Superior temporal gyrus (tissue), 1 donor: ENCODE data around the gene VWA2.
"Not testable (repeated sequence)": the region's sequence is repeated elsewhere in the genome, so short reads cannot be mapped to it uniquely, and the experiment has no call there.

Experiments
- DNase-seq: peaks from one replicate; pipeline ENCODE4 v3.0.0-alpha.2; 2016; ENCODE audit errors: extremely low spot score

Gene VWA2

DNA sequence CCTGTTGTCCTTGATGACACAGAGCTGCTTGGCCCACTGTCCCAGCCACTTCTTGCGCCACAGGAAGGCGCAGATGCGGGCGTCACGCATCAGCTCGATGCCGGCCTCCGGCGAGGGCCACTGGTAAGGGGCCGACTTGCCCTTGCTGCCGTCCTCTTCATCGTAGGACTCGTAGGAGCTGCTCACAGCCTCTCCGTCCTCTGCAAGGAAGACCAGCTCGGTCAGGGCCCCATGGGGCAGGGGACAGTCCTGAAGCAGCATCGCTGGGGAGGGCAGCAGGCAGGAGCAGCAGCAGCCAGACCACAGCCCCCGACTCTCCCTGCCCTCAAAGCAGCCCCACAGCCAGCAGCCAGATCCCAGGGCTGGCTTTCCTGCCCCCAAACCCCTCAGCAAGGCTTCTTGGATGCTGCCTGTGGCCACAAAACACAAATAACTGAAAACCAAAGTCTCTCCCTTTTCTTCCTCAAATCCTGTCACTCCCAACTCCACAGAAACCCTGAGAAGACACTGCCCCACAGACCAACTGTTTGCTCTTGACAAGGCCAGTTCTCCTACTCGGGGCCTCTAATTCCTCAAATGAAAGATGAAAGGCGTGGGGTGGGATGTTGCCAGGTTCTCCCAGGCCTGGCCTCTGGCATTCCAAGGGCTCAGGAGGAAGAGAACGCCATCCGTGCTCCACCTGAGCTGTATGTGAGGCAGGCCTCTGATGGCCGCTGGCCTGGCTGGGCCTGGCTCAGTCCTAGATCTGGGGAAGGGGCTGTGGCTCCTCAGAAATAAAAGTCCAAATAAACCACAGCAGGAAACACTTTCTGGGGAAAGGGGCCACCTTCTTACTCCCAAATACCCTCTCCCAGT lies 76.7 kb downstream of the VWA2 start:
- DNase-seq, result no peak

- DNase-seq, result no peak
Observed at GRCh38 chr10:114316744-114317143, 77.7 kb downstream of the VWA2 start.

- no peak for DNase-seq
Observed at GRCh38 chr10:114319406-114320248, 80.6 kb downstream of the VWA2 start.

- no peak for DNase-seq
Observed at GRCh38 chr10:114320249-114321116, 81.4 kb downstream of the VWA2 start.

DNA sequence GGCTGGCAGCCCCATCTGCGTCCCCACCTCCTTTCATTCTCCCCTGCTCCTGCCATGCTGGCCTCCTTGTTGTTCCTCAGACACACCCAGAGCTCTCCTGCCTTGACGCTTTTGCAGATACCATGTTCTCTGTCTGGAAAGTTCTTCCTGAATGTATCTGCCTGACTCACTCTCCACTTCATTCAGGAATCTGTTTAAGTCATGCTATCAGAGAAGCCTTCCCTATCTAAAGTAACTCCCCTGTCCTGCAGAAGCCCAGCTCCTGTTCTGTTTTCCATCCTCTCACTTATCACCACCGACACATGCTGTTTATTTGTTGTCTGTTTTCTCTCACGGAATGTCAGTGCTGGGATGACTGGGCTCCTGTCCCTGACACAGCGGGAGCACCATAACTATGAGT lies 83.3 kb downstream of the VWA2 start:
- DNase-seq, result no peak

DNA sequence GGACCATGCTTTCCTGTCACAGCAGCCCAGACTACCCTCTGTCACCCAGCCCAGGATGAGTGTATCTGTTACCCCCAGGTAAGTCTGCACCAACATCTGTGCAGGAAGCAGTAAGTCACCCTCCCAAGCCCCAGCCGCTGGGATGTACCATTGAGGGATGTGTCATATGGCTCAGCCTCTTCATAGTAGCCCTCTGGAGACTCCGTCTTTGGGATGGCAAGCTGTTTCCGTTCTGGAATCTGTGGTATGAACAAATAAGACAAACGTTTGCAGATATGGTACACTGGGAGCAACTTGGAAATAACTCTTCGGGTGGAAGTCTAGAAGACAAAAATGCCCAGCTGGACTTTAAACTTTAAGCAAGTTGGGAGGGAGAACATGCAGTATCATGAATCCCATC lies 84.0 kb downstream of the VWA2 start:
- DNase-seq, result no peak

DNA sequence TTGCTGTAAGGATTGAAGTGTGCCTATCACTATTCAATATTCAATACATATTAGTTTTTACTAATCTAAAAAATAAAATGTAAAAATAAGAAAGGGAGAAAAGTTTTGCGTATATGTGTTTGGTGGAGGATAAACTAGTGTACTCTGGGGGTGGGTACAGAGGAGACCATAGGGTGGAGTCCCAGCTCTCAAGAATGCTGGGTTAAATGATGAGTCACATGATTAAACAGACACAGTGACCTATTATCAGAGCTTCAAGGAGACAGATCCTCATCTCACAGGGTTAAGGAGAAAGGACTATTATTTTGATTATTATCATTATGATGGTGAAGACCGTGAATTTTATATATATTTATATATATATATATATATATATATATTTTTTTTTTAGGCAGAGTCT lies 87.7 kb downstream of the VWA2 start:
- no peak for DNase-seq

GRCh38 chr10:114327537-114328440 lies 88.7 kb downstream of the VWA2 start:
- no peak for DNase-seq

- no peak for DNase-seq
Observed at GRCh38 chr10:114328441-114328812, 89.4 kb downstream of the VWA2 start.

DNA sequence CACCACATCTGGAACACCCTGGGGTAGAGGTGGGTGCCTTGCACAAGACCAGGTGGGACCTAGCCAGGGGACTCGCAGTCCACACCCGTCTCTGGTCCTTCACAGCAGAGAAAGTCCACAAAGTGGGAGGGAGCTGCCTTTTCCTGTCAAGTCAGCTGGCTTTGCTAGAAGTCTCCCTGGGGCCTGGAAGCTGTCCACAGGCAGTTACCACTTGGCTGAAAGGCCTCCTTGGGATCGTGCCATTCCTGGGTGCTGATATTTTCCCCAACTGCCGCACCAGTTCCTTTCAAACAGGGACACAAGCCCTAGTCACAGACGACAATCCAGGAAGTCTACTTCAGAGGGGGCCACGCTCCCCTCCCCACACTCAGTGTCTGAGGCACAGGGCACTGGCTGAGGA lies 89.8 kb downstream of the VWA2 start:
- DNase-seq, result no peak

DNA sequence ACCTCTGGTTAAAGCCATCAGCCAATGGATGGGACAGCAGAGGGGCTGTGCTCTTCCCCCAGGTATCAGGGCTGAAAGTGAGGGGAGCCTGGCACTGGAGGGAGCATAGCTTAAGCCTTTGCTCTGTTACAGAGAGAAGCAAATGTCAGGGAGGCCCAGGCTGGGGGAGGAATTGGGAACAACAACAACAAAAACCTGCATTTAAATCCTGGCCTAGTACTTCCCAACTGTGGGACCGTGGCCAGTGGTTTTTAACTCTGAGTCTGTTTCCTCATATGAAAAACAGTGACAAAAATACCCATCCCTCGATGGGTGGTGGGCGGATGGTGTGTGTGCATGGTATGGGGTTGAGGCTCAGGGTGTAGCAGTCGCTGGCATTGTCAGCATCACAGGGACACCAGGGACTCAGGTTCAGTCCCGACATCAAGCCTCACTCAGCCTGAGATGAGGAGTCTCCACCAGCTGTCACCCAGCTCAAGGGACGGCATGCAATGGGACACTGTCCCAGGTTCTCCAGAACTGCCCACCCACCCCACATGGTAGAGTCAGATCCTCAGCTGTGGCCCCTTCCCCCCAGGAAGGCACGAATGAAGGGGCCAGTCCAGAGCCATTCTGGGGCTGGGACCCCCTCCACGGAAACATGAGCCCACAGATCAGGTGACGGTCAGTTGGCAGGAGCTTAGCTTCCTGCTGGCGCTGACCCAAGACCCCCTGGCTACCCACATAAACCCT lies 90.7 kb downstream of the VWA2 start:
- no peak for DNase-seq

DNA sequence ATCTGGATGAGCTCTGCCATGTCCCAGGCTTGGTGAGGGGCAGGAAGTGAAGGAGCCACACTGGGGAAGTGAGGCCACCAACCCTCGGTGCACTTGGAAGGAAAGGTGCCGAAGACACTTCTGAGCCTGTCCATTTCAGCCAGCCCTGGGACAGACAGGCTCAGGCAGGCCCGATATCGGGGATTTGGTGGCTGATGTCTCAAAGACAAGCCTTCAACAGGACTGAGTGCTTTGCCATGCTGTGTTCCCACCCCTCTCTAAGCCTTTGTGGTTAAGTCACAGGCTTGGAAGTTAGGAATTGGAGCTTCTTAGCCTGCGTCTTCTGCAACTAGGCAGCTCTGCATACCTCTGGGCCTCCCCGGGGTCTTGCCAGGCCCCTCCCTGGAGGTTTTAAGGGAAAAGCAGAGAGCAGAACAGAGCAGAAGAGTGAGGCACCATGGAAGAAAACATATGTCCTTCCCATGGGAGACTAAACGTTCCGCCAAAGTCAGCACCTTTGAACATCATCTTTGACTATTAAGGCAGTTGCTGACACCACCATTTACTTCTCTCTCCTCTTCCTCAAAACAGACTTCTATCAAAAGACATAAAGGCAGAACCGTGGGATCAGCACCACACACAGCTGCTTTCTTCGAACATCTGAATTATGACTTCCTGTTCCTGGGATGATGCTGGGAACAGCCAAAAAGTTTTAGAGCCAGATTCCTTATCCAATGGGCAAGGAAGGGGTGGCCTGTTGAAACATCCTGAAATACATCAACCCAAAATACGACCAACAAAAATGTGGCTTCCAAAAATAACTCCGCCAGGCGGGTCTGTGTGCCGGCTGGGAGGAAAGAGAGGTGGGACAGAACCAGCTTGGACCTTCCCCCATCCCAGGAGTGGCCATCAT lies 93.5 kb downstream of the VWA2 start:
- DNase-seq, result no peak

- DNase-seq, result not testable (repeated sequence)
Observed at GRCh38 chr10:114333441-114333840, 94.4 kb downstream of the VWA2 start.

DNA sequence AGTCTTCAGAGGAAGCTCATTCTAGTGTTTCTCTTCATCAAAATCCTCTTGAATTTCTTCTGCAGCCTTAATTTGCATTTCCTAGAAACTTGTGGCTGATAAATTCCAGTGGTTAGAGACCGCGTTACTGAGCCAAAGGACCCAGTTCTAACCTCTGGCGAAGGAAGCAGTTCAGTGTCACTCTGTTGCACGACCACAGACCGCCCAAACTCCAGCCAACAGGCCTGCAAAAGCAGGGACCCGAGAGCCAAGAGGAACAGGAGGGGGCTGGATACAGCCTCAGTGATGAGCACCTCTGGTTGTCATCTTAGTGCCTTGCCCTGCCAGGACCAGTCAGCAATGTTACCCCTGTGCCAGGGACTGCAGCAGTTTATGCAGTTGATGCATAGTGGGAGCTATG lies 95.2 kb downstream of the VWA2 start:
- DNase-seq, result no peak

- no peak for DNase-seq
Observed at GRCh38 chr10:114335614-114336013, 96.6 kb downstream of the VWA2 start.

DNA sequence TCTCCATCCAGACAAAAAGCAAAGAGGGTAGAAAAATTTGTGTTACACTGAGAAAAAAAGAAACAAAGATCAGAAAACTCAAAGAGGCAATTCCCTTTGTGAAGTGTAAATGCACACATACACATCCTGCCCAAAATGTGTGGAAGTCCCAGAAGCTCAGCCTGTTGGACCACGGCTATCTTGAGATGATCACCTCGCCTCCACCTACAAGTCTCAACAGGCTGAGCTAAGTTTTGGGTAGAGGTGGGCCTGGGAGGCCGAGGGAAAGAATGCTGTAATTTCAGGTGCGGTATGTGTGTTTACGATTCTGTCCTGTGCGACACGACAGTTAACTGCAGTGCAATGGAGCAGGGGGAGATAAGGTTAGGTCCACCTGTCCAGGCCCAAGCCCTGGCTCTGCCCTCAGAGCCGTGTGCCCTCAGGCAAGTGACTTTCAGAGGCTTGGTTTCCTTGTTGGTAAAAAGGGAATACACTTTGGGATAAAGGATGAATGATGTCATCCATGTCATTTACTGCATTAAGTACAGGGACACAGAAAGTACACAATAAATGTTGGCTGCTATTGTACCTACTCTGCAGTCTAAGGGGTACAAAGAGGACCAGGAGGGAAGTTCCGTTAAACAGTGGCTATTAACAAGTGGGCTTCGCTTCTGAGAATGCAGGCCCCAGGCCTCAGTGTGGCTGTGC lies 97.9 kb downstream of the VWA2 start:
- no peak for DNase-seq

GRCh38 chr10:114337510-114338462 lies 98.7 kb downstream of the VWA2 start:
- no peak for DNase-seq

DNA sequence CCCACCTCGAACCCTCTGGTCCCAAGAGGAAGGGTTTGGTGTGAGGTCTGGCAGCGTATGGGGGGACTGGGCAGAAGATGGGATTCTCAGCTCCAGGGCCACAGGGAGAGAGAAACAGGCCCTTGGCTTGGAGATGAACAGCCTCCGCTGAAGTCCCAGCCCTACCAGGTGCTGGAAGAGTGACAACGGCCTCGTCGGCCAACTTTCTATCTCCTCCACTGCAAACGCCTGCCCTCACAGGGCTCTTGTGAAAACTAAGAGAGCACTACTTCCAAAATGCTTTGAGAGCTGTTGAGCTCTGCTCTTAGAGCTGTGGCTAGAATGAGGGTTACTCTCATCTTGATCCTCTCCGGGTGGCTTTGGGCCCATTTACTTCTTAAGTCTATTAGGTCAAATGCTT lies 101.8 kb downstream of the VWA2 start:
- DNase-seq, result no peak
